RWPE2 (cell line): Measurements from ENCODE around the gene LARP1.
A peak's percentile ranks its signal among the peaks of the same experiment; 100 is the strongest.

ENCODE experiments used
- ATAC-seq: fragments of 200-7000 bp; cut with Tn5 transposase; 3 replicates; pipeline ENCODE4 v1.9.1; 2021; ENCODE audit warnings: low read depth
- DNase-seq: peaks from one replicate; pipeline ENCODE4 v3.0.0-alpha.2; 2020; ENCODE audit warnings: low spot score
- H3K27ac ChIP-seq: fragments of 450-650 bp; 2 replicates; pipeline ENCODE4 v1.5.1; 2017; ENCODE audit warnings: mild to moderate bottlenecking; ENCODE audit not compliant: poor library complexity, severe bottlenecking
- H3K27me3 ChIP-seq: fragments of 250-450 bp; sonication (Bioruptor Pico); 2 replicates; pipeline ENCODE4 v1.5.1; 2021; ENCODE audit warnings: mild to moderate bottlenecking, moderate library complexity; ENCODE audit not compliant: insufficient read depth, poor library complexity, severe bottlenecking
- H3K36me3 ChIP-seq: fragments of 250-450 bp; sonication (Bioruptor Pico); 2 replicates; pipeline ENCODE4 v1.5.1; 2020; ENCODE audit warnings: low read depth, mild to moderate bottlenecking, moderate library complexity
- H3K4me1 ChIP-seq: fragments of 250-450 bp; sonication (Bioruptor Pico); 2 replicates; pipeline ENCODE4 v1.5.1; 2021; ENCODE audit warnings: mild to moderate bottlenecking, moderate library complexity; ENCODE audit not compliant: insufficient read depth, poor library complexity, severe bottlenecking
- H3K4me3 ChIP-seq: fragments of 250-450 bp; sonication (Bioruptor Pico); 2 replicates; pipeline ENCODE4 v1.5.1; 2021; ENCODE audit warnings: mild to moderate bottlenecking, moderate library complexity; ENCODE audit not compliant: severe bottlenecking
- H3K9me3 ChIP-seq: fragments of 250-450 bp; sonication (Bioruptor Pico); 2 replicates; pipeline ENCODE4 v1.5.1; 2021; ENCODE audit warnings: mild to moderate bottlenecking, moderate library complexity; ENCODE audit not compliant: severe bottlenecking
- CTCF ChIP-seq: fragments of 450-650 bp; IDR thresholded peaks from one replicate; pipeline ENCODE4 v1.5.1; 2017; ENCODE audit warnings: mild to moderate bottlenecking, moderate library complexity; ENCODE audit not compliant: poor library complexity, severe bottlenecking

The LARP1 gene

GRCh38 chr5:154778534-154778933, 23.4 kb downstream of the LARP1 start:
- DNase-seq (no peak), ATAC-seq (peak; percentile 18; the same call in 1 of the 3 replicates)
- Histone ChIP-seq H3K36me3 (peaks cover 35% of the 10 kb centered on the region), H3K27me3 (no peaks in the 10 kb centered on the region), H3K9me3 (no peaks in the 10 kb centered on the region), H3K4me1 (peaks cover 21% of the 10 kb centered on the region), H3K4me3 (no peak overlapping the region), H3K27ac (peak overlapping the region; percentile 19)
- no peak for TF ChIP-seq CTCF

- peak; percentile 97 for ATAC-seq
- Histone ChIP-seq H3K27ac (peak overlapping the region; percentile 19), H3K4me1 (peaks cover 21% of the 10 kb centered on the region), H3K36me3 (peaks cover 38% of the 10 kb centered on the region), H3K27me3 (no peaks in the 10 kb centered on the region), H3K9me3 (no peaks in the 10 kb centered on the region), H3K4me3 (no peak overlapping the region)
- no peak for DNase-seq
- no peak for TF ChIP-seq CTCF
These were observed 23.9 kb downstream of the LARP1 start for GRCh38 chr5:154779105-154779504.

GRCh38 chr5:154780128-154780527, 25.0 kb downstream of the LARP1 start:
- H3K9me3 ChIP-seq = no peaks in the 10 kb centered on the region
- no peak for TF ChIP-seq CTCF
- H3K27ac ChIP-seq = no peak overlapping the region
- peaks cover 44% of the 10 kb centered on the region for H3K36me3 ChIP-seq
- no peaks in the 10 kb centered on the region for H3K27me3 ChIP-seq
- ATAC-seq = no peak
- no peak for DNase-seq
- H3K4me1 ChIP-seq = peaks cover 21% of the 10 kb centered on the region
- H3K4me3 ChIP-seq = no peak overlapping the region

GRCh38 chr5:154782326-154782725, 27.1 kb downstream of the LARP1 start:
- Histone ChIP-seq H3K4me1 (peaks cover 21% of the 10 kb centered on the region), H3K36me3 (peaks cover 50% of the 10 kb centered on the region), H3K27me3 (no peaks in the 10 kb centered on the region), H3K27ac (no peak overlapping the region), H3K9me3 (no peaks in the 10 kb centered on the region), H3K4me3 (no peak overlapping the region)
- ATAC-seq (no peak), DNase-seq (no peak)
- TF ChIP-seq CTCF = no peak

- TF ChIP-seq CTCF = no peak
- H3K4me1 ChIP-seq = peaks cover 16% of the 10 kb centered on the region
- peaks cover 56% of the 10 kb centered on the region for H3K36me3 ChIP-seq
- H3K27ac ChIP-seq = no peak overlapping the region
- no peak overlapping the region for H3K4me3 ChIP-seq
- H3K27me3 ChIP-seq = no peaks in the 10 kb centered on the region
- H3K9me3 ChIP-seq = no peaks in the 10 kb centered on the region
- DNase-seq (no peak), ATAC-seq (no peak)
These were observed 27.8 kb downstream of the LARP1 start for GRCh38 chr5:154782812-154783592.
